Stimulated activated CD4-positive, alpha-beta T cell treated with anti-CD3 and anti-CD28 coated beads, Interleukin-2, amount 100 ng/mL, for 4 hours (primary cell): ENCODE data around the gene CLIP4.

Source experiments
- DNase-seq: peaks from one replicate; pipeline ENCODE4 v3.0.0-alpha.2; 2020; ENCODE audit warnings: low read depth

CLIP4 gene

GRCh38 chr2:29222381-29223179, 107.4 kb downstream of the CLIP4 start:
- DNase-seq: no peak

- no peak for DNase-seq
Observed at GRCh38 chr2:29223257-29223656, 108.0 kb downstream of the CLIP4 start.

- DNase-seq: no peak
Observed at GRCh38 chr2:29223851-29224692, 108.9 kb downstream of the CLIP4 start.

GRCh38 chr2:29224693-29225551, 109.7 kb downstream of the CLIP4 start:
- DNase-seq: no peak

GRCh38 chr2:29225814-29226213, 110.6 kb downstream of the CLIP4 start:
- no peak for DNase-seq

GRCh38 chr2:29226375-29226774, 111.2 kb downstream of the CLIP4 start:
- no peak for DNase-seq

GRCh38 chr2:29226808-29227207, 111.6 kb downstream of the CLIP4 start:
- no peak for DNase-seq

- no peak for DNase-seq
Observed at GRCh38 chr2:29227935-29228675, 112.9 kb downstream of the CLIP4 start.

GRCh38 chr2:29228947-29229346, 113.7 kb downstream of the CLIP4 start:
- no peak for DNase-seq

- no peak for DNase-seq
Observed at GRCh38 chr2:29229640-29230039, 114.4 kb downstream of the CLIP4 start.

- DNase-seq: no peak
Observed at GRCh38 chr2:29232041-29232440, 116.8 kb downstream of the CLIP4 start.

- no peak for DNase-seq
Observed at GRCh38 chr2:29233428-29233827, 118.2 kb downstream of the CLIP4 start.

- no peak for DNase-seq
Observed at GRCh38 chr2:29235411-29235810, 120.2 kb downstream of the CLIP4 start.

GRCh38 chr2:29236074-29236473, 120.9 kb downstream of the CLIP4 start:
- DNase-seq: no peak

- DNase-seq: no peak
Observed at GRCh38 chr2:29238497-29238896, 123.3 kb downstream of the CLIP4 start.
